CD4-positive, CD25-positive, alpha-beta regulatory T cell (primary cell): ENCODE measurements around the gene CPSF4. TPM values are rescaled to one million over a fixed set of nuclear protein-coding genes. Genes with fewer than 3 reads are reported as not detected.
A peak's percentile ranks its signal among the peaks of the same experiment; 100 is the strongest.
"Not testable (repeated sequence)": the region's sequence is repeated elsewhere in the genome, so short reads cannot be mapped to it uniquely, and the experiment has no call there.

ENCODE experiments used
- ATAC-seq, 2 donors: fragments of 150-1000 bp; cut with Tn5 transposase; one replicate each; pipeline ENCODE4 v1.10.0; 2021; ENCODE audit warnings: low read depth in 2 of 2, moderate number of reproducible peaks in 2 of 2, moderate library complexity in 1 of 2
- DNase-seq, 3 donors: peaks; one replicate each; pipeline versions ENCODE4 v3.0.0 to v3.0.0-alpha.2; 2012 to 2022; ENCODE audit warnings: mixed read lengths in 1 of 3
- H3K27ac ChIP-seq: one replicate; pipeline ENCODE4 v1.7.0; 2013; ENCODE audit warnings: mild to moderate bottlenecking, low read length; ENCODE audit not compliant: insufficient read depth, poor library complexity, severe bottlenecking
- H3K27me3 ChIP-seq: one replicate; pipeline ENCODE4 v1.7.0; 2013; ENCODE audit warnings: low read length; ENCODE audit not compliant: control insufficient read depth, insufficient read depth
- H3K36me3 ChIP-seq: one replicate; pipeline ENCODE4 v1.7.0; 2013; ENCODE audit warnings: mild to moderate bottlenecking, low read length, moderate library complexity; ENCODE audit not compliant: control insufficient read depth, insufficient read depth
- H3K4me1 ChIP-seq: 2 replicates; pipeline ENCODE4 v1.7.0; 2013; ENCODE audit warnings: mild to moderate bottlenecking, low read length; ENCODE audit not compliant: insufficient read depth, control insufficient read depth, poor library complexity, severe bottlenecking
- H3K4me3 ChIP-seq: one replicate; pipeline ENCODE4 v1.7.0; 2013; ENCODE audit warnings: low read depth, mild to moderate bottlenecking, low read length, moderate library complexity
- H3K9me3 ChIP-seq, 2 experiments: 1 replicate in 1 of 2; 2 replicates in 1 of 2; pipeline ENCODE4 v1.7.0; 2013; ENCODE audit warnings: low read length in 2 of 2, mild to moderate bottlenecking in 1 of 2, moderate library complexity in 1 of 2; ENCODE audit not compliant: control insufficient read depth in 2 of 2
- H3K27ac Mint-ChIP-seq, 3 donors: one replicate each; pipeline ENCODE4 v1.8.0; 2020 to 2022; ENCODE audit warnings: mild to moderate bottlenecking in 3 of 3, mixed read lengths in 3 of 3, moderate library complexity in 2 of 3
- H3K27me3 Mint-ChIP-seq: one replicate; pipeline ENCODE4 v1.8.0; 2022; ENCODE audit warnings: mild to moderate bottlenecking, mixed read lengths
- H3K36me3 Mint-ChIP-seq: one replicate; pipeline ENCODE4 v1.8.0; 2020; ENCODE audit warnings: mixed read lengths
- H3K4me1 Mint-ChIP-seq, 4 donors: one replicate each; pipeline ENCODE4 v1.8.0; 2020 to 2022; ENCODE audit warnings: mixed read lengths in 4 of 4, mild to moderate bottlenecking in 1 of 4
- H3K4me3 Mint-ChIP-seq, 4 donors: one replicate each; pipeline ENCODE4 v1.8.0; 2020 to 2022; ENCODE audit warnings: mild to moderate bottlenecking in 4 of 4, mixed read lengths in 4 of 4, moderate library complexity in 3 of 4
- H3K9me3 Mint-ChIP-seq, 7 donors: one replicate each; pipeline ENCODE4 v1.8.0; 2020 to 2022; ENCODE audit warnings: mixed read lengths in 7 of 7, mild to moderate bottlenecking in 3 of 7, moderate library complexity in 2 of 7
- polyA plus RNA-seq, 4 donors: library from polyadenylated mRNA; unstranded; fragments of 300-500 nt; fragmentation: Illumina TruSeq; gene quantifications; one replicate each; pipeline ENCODE4 v1.2.3, GENCODE V29; 2021
- total RNA-seq: library from RNA; stranded (reverse); gene quantifications from one replicate; pipeline ENCODE4 v1.2.3, GENCODE V29; 2022

Gene CPSF4
- total and polyA plus RNA-seq, 5 donors from 2014 or later = 19.4 to 43.7 (median 24.1) TPM

- Histone ChIP-seq H3K4me3 (peak overlapping the region; percentile 90), H3K4me1 (peaks cover 33% of the 10 kb centered on the region), H3K27me3 (no peaks in the 10 kb centered on the region), H3K36me3 (peaks cover 38% of the 10 kb centered on the region), H3K27ac (peak overlapping the region; percentile 98), H3K9me3 (peaks cover 2 to 5% of the 10 kb centered on the region in 2 experiments)
- Mint-ChIP-seq H3K4me1 (peaks cover 6 to 42% (median 21%) of the 10 kb centered on the region in 4 donors), H3K36me3 (peaks cover 23% of the 10 kb centered on the region), H3K9me3 (peaks cover 0 to 2% (median under 1%) of the 10 kb centered on the region in 7 donors), H3K4me3 (peak overlapping the region; percentile 96 to 100 (median 98)), H3K27ac (peak overlapping the region; percentile 97 to 100 (median 99)), H3K27me3 (peaks cover 2% of the 10 kb centered on the region)
- ATAC-seq (peak; percentile 44 to 59), DNase-seq (peak; percentile 9 to 68 (median 57))
Observed at GRCh38 chr7:99499371-99499720, 60.6 kb downstream of the CPSF4 start.

- H3K4me3 Mint-ChIP-seq = peak within 1 kb of the TSS; percentile 96 to 100 (median 98)
- H3K27ac Mint-ChIP-seq = peak within 1 kb of the TSS; percentile 97 to 100 (median 99)
- peaks cover 22% of the 10 kb centered on the region for H3K36me3 Mint-ChIP-seq
- Histone ChIP-seq H3K27me3 (no peaks in the 10 kb centered on the region), H3K27ac (peak within 1 kb of the TSS; percentile 98), H3K9me3 (no peaks in the 10 kb centered on the region), H3K4me3 (peak within 1 kb of the TSS; percentile 90), H3K36me3 (peaks cover 32% of the 10 kb centered on the region), H3K4me1 (peaks cover 33% of the 10 kb centered on the region)
- peaks cover 6 to 46% (median 23%) of the 10 kb centered on the region in 4 donors for H3K4me1 Mint-ChIP-seq
- DNase-seq (peak; percentile 87 to 96 (median 90)), ATAC-seq (peak; percentile 44 to 51)
- no peaks in the 10 kb centered on the region for H3K27me3 Mint-ChIP-seq
- peaks cover 0 to 2% (median 0%) of the 10 kb centered on the region in 7 donors for H3K9me3 Mint-ChIP-seq
Observed at GRCh38 chr7:99499721-99500636, 61.2 kb downstream of the CPSF4 start, which contains the start of gene ZNF394. TSS of gene ZNF394 (minus strand) at chr7:99500281. CDS start at chr7:99500093, 188 bp downstream.

GRCh38 chr7:99500637-99501009 is 61.9 kb downstream of the CPSF4 start:
- peak overlapping the region; percentile 96 to 100 (median 98) for H3K4me3 Mint-ChIP-seq

DNA sequence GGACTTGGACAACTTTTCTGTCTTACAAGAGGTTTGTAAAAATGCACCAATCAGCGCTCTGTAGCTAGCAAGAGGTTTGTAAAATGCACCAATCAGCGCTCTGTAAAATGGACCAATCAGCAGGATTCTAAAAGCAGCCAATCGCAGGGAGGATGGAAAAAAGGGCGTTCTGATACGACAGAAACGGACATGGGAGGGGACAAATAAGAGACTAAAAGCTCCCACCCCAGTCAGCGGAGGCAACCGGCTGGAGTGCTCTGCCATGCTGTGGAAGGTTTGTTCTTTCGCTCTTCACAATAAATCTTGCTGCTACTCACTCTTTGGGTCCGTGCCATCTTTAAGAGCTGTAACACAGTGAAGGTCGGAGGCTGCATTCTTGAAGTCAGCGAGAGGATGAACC is 62.5 kb downstream of the CPSF4 start:
- not testable (repeated sequence) for H3K27ac ChIP-seq, H3K9me3 Mint-ChIP-seq, DNase-seq, H3K9me3 ChIP-seq, ATAC-seq, H3K27me3 Mint-ChIP-seq, H3K4me3 ChIP-seq, H3K27me3 ChIP-seq
- Histone ChIP-seq H3K36me3 (peaks cover 21% of the 10 kb centered on the region), H3K4me1 (peaks cover 43% of the 10 kb centered on the region)
- Mint-ChIP-seq H3K4me3 (peak overlapping the region; percentile 91 to 100 (median 98)), H3K4me1 (peaks cover 13 to 55% (median 32%) of the 10 kb centered on the region in 4 donors), H3K27ac (peak overlapping the region in 2 of 3 donors; percentile 44 to 73), H3K36me3 (peaks cover 19% of the 10 kb centered on the region)

More at GRCh38 chr7:99500637-99501009, 61.9 kb downstream of the CPSF4 start:
- peaks cover 0 to 2% (median 0%) of the 10 kb centered on the region in 7 donors for H3K9me3 Mint-ChIP-seq
- peak overlapping the region; percentile 97 to 100 (median 99) for H3K27ac Mint-ChIP-seq
- peaks cover 22% of the 10 kb centered on the region for H3K36me3 Mint-ChIP-seq
- H3K27me3 ChIP-seq = no peaks in the 10 kb centered on the region
- peaks cover 37% of the 10 kb centered on the region for H3K4me1 ChIP-seq
- peaks cover 7 to 52% (median 27%) of the 10 kb centered on the region in 4 donors for H3K4me1 Mint-ChIP-seq
- no peaks in the 10 kb centered on the region for H3K9me3 ChIP-seq
- H3K27me3 Mint-ChIP-seq = no peaks in the 10 kb centered on the region
- peaks cover 26% of the 10 kb centered on the region for H3K36me3 ChIP-seq
- H3K27ac ChIP-seq = peak overlapping the region; percentile 98
- no peak for DNase-seq
- peak overlapping the region; percentile 90 for H3K4me3 ChIP-seq
- no peak for ATAC-seq

- peaks cover 33% of the 10 kb centered on the region for H3K4me1 ChIP-seq
- peaks cover 4% of the 10 kb centered on the region for H3K36me3 Mint-ChIP-seq
- H3K27ac ChIP-seq = peak overlapping the region; percentile 92
- peaks cover 0 to 2% (median 0%) of the 10 kb centered on the region in 7 donors for H3K9me3 Mint-ChIP-seq
- H3K4me3 ChIP-seq = peak overlapping the region; percentile 91
- H3K36me3 ChIP-seq = no peaks in the 10 kb centered on the region
- H3K9me3 ChIP-seq = no peaks in the 10 kb centered on the region
- peak overlapping the region; percentile 94 to 99 (median 98) for H3K27ac Mint-ChIP-seq
- DNase-seq (no peak), ATAC-seq (no peak)
- no peaks in the 10 kb centered on the region for H3K27me3 ChIP-seq
- no peaks in the 10 kb centered on the region for H3K27me3 Mint-ChIP-seq
- H3K4me1 Mint-ChIP-seq = peaks cover 13 to 56% (median 30%) of the 10 kb centered on the region in 4 donors
- peak overlapping the region; percentile 95 to 99 (median 97) for H3K4me3 Mint-ChIP-seq
Observed at GRCh38 chr7:99504281-99504602, 65.5 kb downstream of the CPSF4 start.

- Mint-ChIP-seq H3K27ac (peak within 1 kb of the TSS; percentile 94 to 99 (median 98)), H3K36me3 (peaks cover 4% of the 10 kb centered on the region), H3K9me3 (peaks cover 0 to 2% (median 0%) of the 10 kb centered on the region in 7 donors), H3K27me3 (no peaks in the 10 kb centered on the region), H3K4me3 (peak within 1 kb of the TSS; percentile 95 to 99 (median 97)), H3K4me1 (peaks cover 13 to 58% (median 30%) of the 10 kb centered on the region in 4 donors)
- peak within 1 kb of the TSS; percentile 91 for H3K4me3 ChIP-seq
- H3K27me3 ChIP-seq = no peaks in the 10 kb centered on the region
- DNase-seq (peak; percentile 95 to 98 (median 97)), ATAC-seq (peak; percentile 81 to 85)
- H3K4me1 ChIP-seq = peaks cover 29% of the 10 kb centered on the region
- H3K27ac ChIP-seq = peak within 1 kb of the TSS; percentile 92
- no peaks in the 10 kb centered on the region for H3K9me3 ChIP-seq
- H3K36me3 ChIP-seq = no peaks in the 10 kb centered on the region
Observed at GRCh38 chr7:99504603-99505323, 66.0 kb downstream of the CPSF4 start, which contains the start of gene ZKSCAN5. TSS of gene ZKSCAN5 (plus strand) at chr7:99504662. CDS start at chr7:99506045, 1,383 bp downstream.

DNA sequence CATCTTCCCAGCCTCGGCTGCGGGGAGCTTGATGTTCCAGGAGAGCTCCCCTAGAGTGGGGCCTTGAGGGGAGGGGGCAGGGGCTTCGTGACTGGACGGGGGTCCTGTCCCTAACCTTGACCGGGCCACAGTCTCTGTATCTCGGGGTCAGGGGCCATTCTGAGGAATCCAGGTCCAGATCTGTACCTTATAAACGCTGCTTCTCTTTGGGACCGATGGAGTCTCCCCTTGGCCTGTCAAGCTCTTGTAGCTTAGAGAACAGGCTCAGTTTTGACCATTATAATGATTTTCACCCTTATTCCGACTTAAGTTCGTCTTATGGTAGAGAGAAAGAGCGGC is 66.5 kb downstream of the CPSF4 start:
- H3K27ac Mint-ChIP-seq = peak overlapping the region; percentile 94 to 99 (median 98)
- H3K4me1 Mint-ChIP-seq = peaks cover 13 to 54% (median 28%) of the 10 kb centered on the region in 4 donors
- no peaks in the 10 kb centered on the region for H3K9me3 Mint-ChIP-seq
- no peak for ATAC-seq
- H3K27ac ChIP-seq = peak overlapping the region; percentile 92
- H3K4me1 ChIP-seq = peaks cover 29% of the 10 kb centered on the region
- peak overlapping the region; percentile 95 to 99 (median 97) for H3K4me3 Mint-ChIP-seq
- no peaks in the 10 kb centered on the region for H3K27me3 ChIP-seq
- no peaks in the 10 kb centered on the region for H3K36me3 ChIP-seq
- H3K4me3 ChIP-seq = peak overlapping the region; percentile 91
- DNase-seq = peak in 1 of 3 donors; percentile 27
- no peaks in the 10 kb centered on the region for H3K27me3 Mint-ChIP-seq
- no peaks in the 10 kb centered on the region for H3K36me3 Mint-ChIP-seq
- no peaks in the 10 kb centered on the region for H3K9me3 ChIP-seq
